Endothelial cell of umbilical vein (primary cell): Measurements from ENCODE around the gene ERICH6B. TPM values are rescaled to one million over a fixed set of nuclear protein-coding genes. Genes with fewer than 3 reads are reported as not detected.

Source experiments
- BruUV-seq: library from RNA; stranded (reverse); fragments of 400-500 nt; replicated peaks from 2 replicates; lab custom pipeline; 2021; lab: Mats Ljungman, UMichigan
- CTCF ChIA-PET: fragments of 300-600, 350-600 bp; sonication (Branson Sonifier 250); formaldehyde crosslinking; loops from one replicate; lab custom pipeline; 2021; ENCODE audit warnings: antibody characterized with exemption, inconsistent platforms; lab: Charles Lee
- POLR2A ChIA-PET: fragments of 300-600, 350-600 bp; sonication (Branson Sonifier 250); formaldehyde crosslinking; loops from one replicate; lab custom pipeline; 2021; ENCODE audit warnings: antibody characterized with exemption, inconsistent platforms; lab: Charles Lee
- DNase-seq: peaks from one replicate; pipeline ENCODE4 v3.0.0-alpha.2; 2011; ENCODE audit warnings: low read depth, low spot score
- FAIRE-seq: peaks from 2 replicates; lab custom pipeline; 2011; peaks lifted over from hg19 to GRCh38; lab: Jason Lieb, UNC
- H2AFZ ChIP-seq: 2 replicates; pipeline ENCODE4 v1.6.0; 2012; ENCODE audit warnings: low read depth, low read length, control low read depth, inconsistent platforms
- H3K27ac ChIP-seq: 2 replicates; pipeline ENCODE4 v1.5.1; 2011; ENCODE audit warnings: low read depth, mild to moderate bottlenecking, control low read depth, low read length, moderate library complexity; ENCODE audit not compliant: insufficient read depth
- H3K27me3 ChIP-seq, 2 experiments: 2 replicates each; pipeline versions ENCODE4 v1.6.0 to v1.6.1; 2011; ENCODE audit warnings: low read length in 2 of 2, mixed read lengths in 1 of 2; ENCODE audit not compliant: control insufficient read depth in 2 of 2, insufficient read depth in 2 of 2
- H3K36me3 ChIP-seq, 2 experiments: 2 replicates in 1 of 2; 3 replicates in 1 of 2; pipeline ENCODE4 v1.5.1; 2011; ENCODE audit warnings: low read length in 2 of 2, mild to moderate bottlenecking in 1 of 2, moderate library complexity in 1 of 2; ENCODE audit not compliant: control insufficient read depth in 2 of 2, insufficient read depth in 2 of 2; ENCODE audit errors: extremely low read depth in 1 of 2
- H3K4me1 ChIP-seq: 3 replicates; pipeline ENCODE4 v1.5.1; 2011; ENCODE audit warnings: mild to moderate bottlenecking, low read length; ENCODE audit not compliant: control insufficient read depth, insufficient read depth; ENCODE audit errors: extremely low read depth
- H3K4me2 ChIP-seq: 2 replicates; pipeline ENCODE4 v1.6.1; 2011; ENCODE audit warnings: low read length, control low read depth, mixed read lengths; ENCODE audit not compliant: insufficient read depth
- H3K4me3 ChIP-seq, 3 experiments: fragments of 200-600 bp in 1 of 3; sonication (generic), shearing (Covaris generic) in 1 of 3; replicated peaks in 1 of 3; 2 replicates each; pipeline ENCODE4 v1.5.1; 2011 to 2016; ENCODE audit warnings: control low read depth in 3 of 3, low read length in 3 of 3, mild to moderate bottlenecking in 2 of 3, inconsistent platforms in 1 of 3, low read depth in 1 of 3, moderate library complexity in 1 of 3; ENCODE audit not compliant: insufficient read depth in 1 of 3
- H3K79me2 ChIP-seq: 2 replicates; pipeline ENCODE4 v1.6.0; 2012; ENCODE audit warnings: low read length, inconsistent platforms; ENCODE audit not compliant: control insufficient read depth, insufficient read depth
- H3K9ac ChIP-seq: replicated peaks from 2 replicates; pipeline ENCODE3; 2011; ENCODE audit warnings: low read length, control low read depth; ENCODE audit not compliant: insufficient read depth; ENCODE audit errors: extremely low read depth
- H3K9me1 ChIP-seq: replicated peaks from 3 replicates; pipeline ENCODE4 v1.6.0; 2011; ENCODE audit warnings: mild to moderate bottlenecking, low read length; ENCODE audit not compliant: control insufficient read depth, insufficient read depth; ENCODE audit errors: extremely low read depth
- H3K9me3 ChIP-seq: replicated peaks from 2 replicates; pipeline ENCODE4 v1.5.1; 2012; ENCODE audit warnings: low read length, inconsistent platforms; ENCODE audit not compliant: control insufficient read depth, insufficient read depth
- H4K20me1 ChIP-seq: replicated peaks from 2 replicates; pipeline ENCODE3; 2011; ENCODE audit warnings: mild to moderate bottlenecking, low read length; ENCODE audit not compliant: control insufficient read depth, insufficient read depth; ENCODE audit errors: extremely low read depth
- CTCF ChIP-seq, 2 donors: IDR thresholded peaks; 1 replicate in 1 of 2; 2 replicates in 1 of 2; pipeline ENCODE4 v1.5.1; 2011; ENCODE audit warnings: low read length in 2 of 2, mild to moderate bottlenecking in 2 of 2, moderate library complexity in 2 of 2, control low read depth in 1 of 2, inconsistent platforms in 1 of 2, low read depth in 1 of 2; ENCODE audit not compliant: insufficient read depth in 1 of 2; ENCODE audit errors: extremely low read depth in 1 of 2
- EZH2 ChIP-seq: IDR thresholded peaks from 2 replicates; pipeline ENCODE4 v1.6.1; 2012; ENCODE audit warnings: borderline replicate concordance, low read depth, mild to moderate bottlenecking, moderate library complexity, low read length, inconsistent platforms; ENCODE audit not compliant: severe bottlenecking
- FOS ChIP-seq: IDR thresholded peaks from 2 replicates; pipeline ENCODE4 v1.6.1; 2011; ENCODE audit warnings: mild to moderate bottlenecking, low read length, moderate library complexity, borderline replicate concordance; ENCODE audit not compliant: insufficient read depth
- GATA2 ChIP-seq: IDR thresholded peaks from 2 replicates; pipeline ENCODE4 v1.7.0; 2011; ENCODE audit warnings: low read depth, mild to moderate bottlenecking, moderate library complexity, mixed read lengths, low read length; ENCODE audit not compliant: insufficient read length, insufficient read depth
- JUN ChIP-seq: IDR thresholded peaks from 2 replicates; pipeline ENCODE4 v1.6.1; 2011; ENCODE audit warnings: borderline replicate concordance, low read depth; ENCODE audit not compliant: insufficient read length, insufficient read depth
- MYC ChIP-seq: IDR thresholded peaks from one replicate; pipeline ENCODE4 v1.6.1; 2011; ENCODE audit warnings: mild to moderate bottlenecking, low read depth, low read length
- POLR2A ChIP-seq: IDR thresholded peaks from 2 replicates; pipeline ENCODE4 v1.6.1; 2012; ENCODE audit warnings: low read depth, mild to moderate bottlenecking, control low read depth, low read length
- POLR2AphosphoS5 ChIP-seq: IDR thresholded peaks from 2 replicates; pipeline ENCODE4 v1.6.1; 2012; ENCODE audit warnings: low read depth, mild to moderate bottlenecking, control low read depth, low read length, moderate library complexity; ENCODE audit not compliant: insufficient read depth
- dilution Hi-C: fragments of 300-500 bp; cut with MboI; formaldehyde crosslinking; loops from one replicate; pipeline ENCODE4 v1.15.0; 2019; ENCODE audit warnings: low sequenced_read_pairs; ENCODE audit not compliant: extremely low pct_ligation_motif_present
- intact Hi-C: fragments of 100-400 bp; cut with micrococcal nuclease; formaldehyde crosslinking; loops from one replicate; pipeline ENCODE4 v1.10.0; 2022
- polyA plus RNA-seq, 4 experiments: library from polyadenylated mRNA; depleted of rRNA in 3 of 4; stranded (reverse) in 3 of 4; unstranded in 1 of 4; fragments of >200 nt; gene quantifications; 2 replicates each; pipeline versions ENCODE4 v1.2.1 to v1.2.3, GENCODE V29; 2011 to 2012; ENCODE audit warnings: missing spikeins in 1 of 4
- total RNA-seq: library from RNA; stranded (reverse); gene quantifications from 2 replicates; pipeline ENCODE4 v1.2.3, GENCODE V29; 2021
- TF ChIP-seq, protein P1 (sequence below): IDR thresholded peaks from 2 replicates; pipeline ENCODE4 v1.6.1; 2011; ENCODE audit not compliant: insufficient read depth, insufficient read length

ERICH6B gene
- total and polyA plus RNA-seq, 2 donors (not counting 3 experiments of a cell fraction or from before 2014, with no cell fraction given) = not detected

DNA sequence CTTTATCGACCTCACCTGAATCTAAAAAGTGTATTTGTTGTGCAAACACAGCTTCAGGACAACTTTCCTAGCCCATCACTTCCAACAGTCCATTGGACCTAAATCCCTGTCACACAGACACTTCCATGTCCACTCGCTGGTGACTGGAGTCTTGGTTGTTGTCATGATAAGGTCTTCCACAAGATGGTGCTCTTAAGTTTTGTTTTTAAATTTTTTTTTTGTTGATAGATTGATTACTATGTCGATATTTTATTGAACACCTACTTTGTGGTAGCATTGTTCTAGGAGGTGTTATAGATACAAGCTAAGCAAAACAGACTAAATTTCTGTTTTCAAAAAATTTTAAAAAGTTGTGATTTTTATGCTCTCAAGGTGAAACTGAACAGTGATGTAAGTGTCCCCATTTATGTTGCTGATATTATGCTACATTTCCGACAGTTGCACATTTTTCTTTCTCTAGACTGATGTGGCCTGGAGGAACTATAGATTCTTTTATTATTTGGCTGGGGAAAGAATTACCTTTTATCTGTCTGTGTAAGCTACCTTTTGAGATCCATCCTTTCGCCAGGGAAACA, 8.1 kb upstream of the ERICH6B start:
- Histone ChIP-seq H3K9ac (no peak overlapping the region), H3K36me3 (no peaks in the 10 kb centered on the region), H4K20me1 (no peaks in the 10 kb centered on the region), H3K4me3 (no peak overlapping the region), H3K4me1 (no peaks in the 10 kb centered on the region), H3K9me3 (no peaks in the 10 kb centered on the region), H2AFZ (no peak overlapping the region), H3K9me1 (no peaks in the 10 kb centered on the region), H3K4me2 (no peak overlapping the region), H3K27me3 (peaks cover 2 to 16% of the 10 kb centered on the region in 2 experiments), H3K79me2 (no peaks in the 10 kb centered on the region), H3K27ac (no peak overlapping the region)
- TF ChIP-seq CTCF (IDR thresholded peaks at IDR 0.05; ENCODE audit: extremely low read depth in 1 of 2, insufficient read depth in 1 of 2, low read depth in 1 of 2, low read length in 2 of 2) (peak; percentile 19 to 36), GATA2 (no peak)
- ChIA-PET CTCF (interaction anchor here (1.0 to 7.2 kb wide), 10 partner anchors 10 to 698 kb away, joined by 3 to 42 read pairs (median 5); no protein-coding TSS in a partner anchor), POLR2A (no interaction called here)
- FAIRE-seq = peak; percentile 96
- dilution Hi-C loops (no loop called here), intact Hi-C loops (loop anchor here (1.0 kb wide), 3 partner anchors 95 to 698 kb away; no protein-coding TSS in a partner anchor)
- BruUV-seq = no TSS peak
- DNase-seq = peak; percentile 31

DNA sequence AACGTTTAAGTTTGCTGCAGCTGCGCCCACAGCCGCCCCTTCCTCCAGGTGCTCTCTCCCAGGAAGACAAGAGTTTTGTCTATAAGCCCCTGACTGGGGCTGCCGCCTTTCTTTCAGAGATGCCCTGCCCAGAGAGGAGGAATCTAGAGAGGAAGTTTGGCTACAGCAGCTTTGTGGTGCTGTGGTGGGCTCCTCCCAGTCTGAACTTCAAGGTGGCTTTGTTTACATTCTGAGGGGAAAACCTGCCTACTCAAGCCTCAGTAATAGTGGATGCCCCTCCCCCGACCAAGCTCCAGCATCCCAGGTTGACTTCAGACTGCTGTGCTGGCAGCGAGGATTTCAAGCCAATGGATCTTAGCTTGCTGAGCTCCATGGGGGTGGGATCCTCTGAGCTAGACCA, 6.4 kb upstream of the ERICH6B start:
- H4K20me1 ChIP-seq = no peaks in the 10 kb centered on the region
- no peak overlapping the region for H3K9ac ChIP-seq
- no peak overlapping the region for H2AFZ ChIP-seq
- CTCF ChIA-PET = interaction anchor here (1.3 to 7.2 kb wide), 3 partner anchors 10 to 538 kb away, joined by 5 to 42 read pairs (median 11); no protein-coding TSS in a partner anchor
- H3K4me2 ChIP-seq = no peak overlapping the region
- dilution Hi-C loops = no loop called here
- no peaks in the 10 kb centered on the region for H3K9me1 ChIP-seq
- TF ChIP-seq MYC (no peak), FOS (no peak), CTCF (IDR thresholded peaks at IDR 0.05; ENCODE audit: extremely low read depth in 1 of 2, insufficient read depth in 1 of 2, low read depth in 1 of 2, low read length in 2 of 2) (no peak), POLR2A (no peak), GATA2 (no peak), EZH2 (no peak), JUN (no peak), POLR2AphosphoS5 (no peak)
- TF ChIP-seq, protein P1, sequence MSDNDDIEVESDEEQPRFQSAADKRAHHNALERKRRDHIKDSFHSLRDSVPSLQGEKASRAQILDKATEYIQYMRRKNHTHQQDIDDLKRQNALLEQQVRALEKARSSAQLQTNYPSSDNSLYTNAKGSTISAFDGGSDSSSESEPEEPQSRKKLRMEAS = no peak
- intact Hi-C loops = no loop called here
- peaks cover 2 to 13% of the 10 kb centered on the region in 2 experiments for H3K27me3 ChIP-seq
- BruUV-seq = no TSS peak
- H3K4me1 ChIP-seq = no peaks in the 10 kb centered on the region
- FAIRE-seq (no peak), DNase-seq (no peak)
- no peak overlapping the region for H3K4me3 ChIP-seq
- no peak overlapping the region for H3K27ac ChIP-seq
- POLR2A ChIA-PET = no interaction called here
- H3K79me2 ChIP-seq = no peaks in the 10 kb centered on the region
- no peaks in the 10 kb centered on the region for H3K9me3 ChIP-seq
- H3K36me3 ChIP-seq = no peaks in the 10 kb centered on the region
